NCI-H1417 (cell line): ENCODE data around the gene LYL1.
"Not testable (repeated sequence)": the region's sequence is repeated elsewhere in the genome, so short reads cannot be mapped to it uniquely, and the experiment has no call there.

Source experiments
- DNase-seq, 3 experiments: peaks; one replicate each; lab custom pipeline; 2025; lab: John Stamatoyannopoulos, UW

LYL1 gene

DNA sequence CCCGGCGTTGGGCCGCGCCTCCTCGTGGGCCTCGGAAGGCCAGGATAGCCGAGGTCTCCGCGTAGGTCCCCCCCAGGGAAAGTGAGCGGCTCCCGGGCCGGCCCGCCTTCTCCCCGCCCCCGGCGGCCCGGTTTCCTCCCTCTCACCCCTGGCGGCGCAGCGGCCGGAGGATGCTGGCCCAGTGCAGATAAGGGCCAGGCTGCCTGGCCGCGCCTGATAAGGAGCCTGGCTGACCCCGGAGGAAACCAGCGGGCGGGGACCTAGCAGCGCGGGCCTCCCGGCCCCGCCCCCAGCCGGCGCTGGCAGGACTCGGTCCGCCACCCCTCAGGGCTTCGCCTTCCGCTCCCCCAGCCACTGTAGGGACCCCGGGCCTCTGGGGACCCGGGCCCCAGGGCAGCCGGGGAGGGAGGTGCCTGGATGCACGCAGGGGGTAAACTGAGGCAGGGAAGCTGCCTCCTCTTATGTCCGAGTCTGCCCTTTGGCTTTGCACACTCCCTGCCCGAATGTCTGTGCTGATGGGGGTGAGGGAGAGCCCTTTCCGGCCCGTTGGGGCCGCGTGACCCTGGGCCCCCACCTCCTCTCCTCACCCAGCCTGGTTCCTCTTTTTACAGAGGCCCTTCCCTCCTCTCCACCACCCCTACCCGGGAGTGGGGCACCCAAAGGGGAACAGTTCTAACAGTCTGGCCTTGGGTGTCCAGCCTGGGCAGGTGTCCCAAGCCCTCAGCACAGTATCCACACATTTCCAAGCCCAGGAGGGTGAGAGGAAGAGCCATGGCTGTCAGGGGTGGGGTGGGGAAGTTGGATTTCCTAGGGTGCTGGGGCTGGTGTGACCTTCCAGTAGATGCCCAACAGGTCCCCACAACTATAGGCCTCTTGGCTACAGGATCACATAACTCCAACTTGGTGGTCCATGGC lies at the start of gene LYL1:
LYL1 (minus strand) TSS at position 193 of the 915 bp plus-strand sequence. CDS start 1,687 bp downstream, outside the sequence.
- no peak for DNase-seq

DNA sequence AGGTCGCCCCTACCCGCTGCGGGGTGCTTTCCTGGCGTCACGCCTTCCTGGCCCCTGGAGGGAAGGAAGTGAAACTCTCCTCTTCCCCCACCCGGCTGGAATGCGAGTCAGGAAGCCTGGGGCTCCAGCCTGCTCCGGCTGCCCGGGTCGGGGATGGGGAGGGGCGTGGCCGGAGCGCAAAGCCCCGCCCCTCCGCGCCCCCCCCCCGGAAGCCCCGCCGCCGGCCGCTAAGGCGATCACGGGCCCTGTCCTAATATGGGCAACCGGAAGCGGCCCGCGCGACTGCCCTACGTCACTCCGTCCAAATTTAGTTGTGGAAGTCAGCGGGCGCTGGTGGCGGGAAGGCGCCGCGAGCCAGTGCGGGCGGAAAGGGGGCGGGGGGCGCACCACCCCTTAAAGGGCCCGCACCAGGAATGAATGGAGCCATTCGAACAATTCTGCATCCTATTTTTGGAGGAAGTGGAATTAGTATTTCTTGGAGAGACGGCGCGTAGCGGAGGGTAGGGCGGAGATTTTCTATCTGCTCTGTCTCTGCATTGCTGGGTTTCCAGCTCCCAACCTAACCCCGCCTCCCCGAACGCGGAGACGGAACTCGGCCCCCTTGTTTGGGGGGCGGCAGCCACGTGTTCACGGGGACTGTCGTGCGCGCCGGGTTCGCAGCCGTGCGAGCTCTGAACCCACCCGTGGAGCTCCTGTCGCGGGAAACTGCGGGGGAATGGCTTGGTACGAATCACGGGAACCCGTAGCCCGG lies 49.1 kb upstream of the LYL1 start:
- peak; percentile 89 to 99 (median 98) for DNase-seq

DNA sequence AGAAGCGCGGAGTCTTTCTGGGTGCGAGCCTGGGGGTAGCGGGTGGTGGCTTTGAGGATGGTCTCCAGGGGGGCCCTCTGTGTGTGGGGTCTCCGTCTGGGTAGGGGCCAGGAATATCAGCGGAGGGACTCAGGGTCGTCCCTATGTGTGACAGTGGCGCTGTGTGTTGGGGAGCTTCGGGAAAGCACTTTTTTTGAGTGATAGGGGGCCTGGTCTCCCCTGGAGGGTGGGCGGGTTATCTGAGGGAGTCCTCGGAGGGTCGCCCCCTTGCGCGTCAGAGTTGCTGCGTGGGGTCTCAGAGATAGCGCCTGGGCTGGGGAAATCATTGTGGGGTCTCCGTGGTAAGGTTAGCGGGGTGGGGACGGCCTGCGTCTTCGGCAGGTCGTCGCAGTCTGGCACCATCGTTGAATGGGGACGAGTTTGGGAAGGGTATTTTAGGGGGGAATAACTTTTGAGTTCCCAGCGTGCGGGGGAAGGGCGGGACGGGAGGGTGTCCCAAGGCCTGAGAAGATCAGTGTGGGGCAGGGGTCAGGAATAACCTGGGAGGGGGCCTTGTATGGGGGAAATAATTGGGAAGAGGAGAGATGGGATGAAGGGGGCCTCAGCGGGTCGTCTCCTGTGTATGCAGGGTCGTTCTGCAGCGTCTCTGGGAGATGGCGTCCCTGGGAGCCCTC lies 48.4 kb upstream of the LYL1 start:
- DNase-seq, result peak in 1 of 3 experiments; percentile 59

DNA sequence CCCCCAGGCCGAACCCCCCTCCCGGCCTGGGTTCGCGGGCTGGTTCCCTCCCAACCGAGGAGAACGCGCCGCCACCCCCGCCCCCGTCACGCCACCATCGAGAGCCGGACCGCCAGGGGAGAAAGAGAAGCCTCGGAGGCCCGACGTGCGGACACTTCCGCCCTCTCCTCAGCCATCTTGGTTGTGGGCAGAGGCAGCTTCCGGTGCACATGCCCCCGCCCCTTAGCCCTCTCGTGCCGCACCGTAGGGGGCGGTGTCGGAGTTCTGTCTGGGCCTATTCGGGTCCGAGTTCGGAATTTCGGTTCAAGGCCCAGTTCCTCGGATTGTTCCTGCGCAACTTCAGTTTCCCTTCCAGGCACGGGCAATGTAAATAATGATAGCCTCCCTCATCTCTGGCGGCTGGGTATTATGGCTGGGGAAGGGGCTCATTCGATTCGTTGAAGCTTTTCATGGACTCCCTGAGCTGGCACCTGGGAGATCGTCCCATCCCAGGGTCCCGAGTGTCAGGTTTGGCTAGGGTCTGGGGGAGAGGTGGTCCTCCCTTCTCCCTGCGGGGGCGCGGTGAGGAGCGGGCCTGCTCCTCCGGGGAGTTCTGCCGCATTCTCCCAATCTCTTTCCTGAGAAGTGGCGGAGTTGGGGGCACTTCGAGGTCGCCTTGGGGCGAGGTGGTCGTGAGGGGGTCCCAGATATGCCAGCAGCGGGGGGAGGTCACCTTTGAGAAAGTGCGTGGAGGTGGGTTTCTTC lies 47.7 kb upstream of the LYL1 start, which contains the start of the genes IER2 and STX10:
IER2 (plus strand) TSS at position 225 of the 744 bp plus-strand sequence. CDS start 2,776 bp downstream, outside the sequence.
STX10 (minus strand) TSS at position 189 of the 744 bp plus-strand sequence. CDS start 202 bp downstream, outside the sequence.
- peak; percentile 78 to 95 (median 94) for DNase-seq

DNA sequence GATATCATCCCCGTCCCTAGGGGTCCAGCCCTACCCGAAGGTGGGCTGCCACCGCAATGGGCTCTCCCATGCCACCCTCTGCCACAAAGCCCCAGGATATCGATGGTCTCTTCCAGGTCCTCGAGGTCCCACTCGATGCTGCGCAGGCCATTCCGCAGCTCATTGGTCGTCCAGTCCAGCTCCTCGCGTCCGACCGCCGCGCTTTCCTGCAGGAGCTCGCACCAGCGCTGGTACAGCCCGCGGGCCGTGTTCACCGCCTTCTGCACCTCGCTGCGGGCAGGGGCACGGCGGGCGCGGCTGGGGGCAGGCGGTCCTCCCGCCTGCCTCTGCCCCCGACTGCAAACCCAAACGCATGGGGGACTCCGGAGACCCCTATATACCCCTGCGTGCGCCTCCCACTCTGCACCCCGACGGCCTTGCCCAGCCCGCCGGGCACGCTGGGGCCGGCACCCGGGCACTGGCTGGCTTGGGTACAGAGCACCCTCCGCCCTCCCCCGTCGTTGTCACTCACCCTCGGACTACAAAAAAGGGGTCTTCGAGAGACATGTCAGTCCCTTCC lies 47.0 kb upstream of the LYL1 start:
- peak; percentile 15 to 86 (median 83) for DNase-seq

DNA sequence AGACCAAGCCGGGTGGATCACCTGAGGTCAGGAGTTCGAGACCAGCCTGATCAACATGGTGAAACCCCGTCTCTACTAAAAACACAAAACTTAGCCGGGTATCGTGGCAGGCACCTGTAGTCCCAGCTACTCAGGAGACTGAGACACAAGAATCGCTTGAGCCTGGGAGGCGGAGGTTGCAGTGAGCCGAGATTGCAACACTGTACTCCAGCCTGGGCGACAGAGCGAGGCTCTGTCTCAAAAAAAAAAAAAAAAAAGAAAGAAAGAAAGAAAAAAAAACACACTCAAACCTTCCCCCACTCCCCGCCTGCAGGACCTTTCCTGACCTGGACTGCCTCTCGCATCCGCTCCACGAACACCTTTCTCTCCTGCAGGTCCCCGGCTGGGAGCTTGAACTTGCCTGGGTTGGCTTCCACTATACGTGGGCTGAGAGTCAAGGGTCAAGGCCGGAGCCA lies 46.5 kb upstream of the LYL1 start:
- not testable (repeated sequence) for DNase-seq

DNA sequence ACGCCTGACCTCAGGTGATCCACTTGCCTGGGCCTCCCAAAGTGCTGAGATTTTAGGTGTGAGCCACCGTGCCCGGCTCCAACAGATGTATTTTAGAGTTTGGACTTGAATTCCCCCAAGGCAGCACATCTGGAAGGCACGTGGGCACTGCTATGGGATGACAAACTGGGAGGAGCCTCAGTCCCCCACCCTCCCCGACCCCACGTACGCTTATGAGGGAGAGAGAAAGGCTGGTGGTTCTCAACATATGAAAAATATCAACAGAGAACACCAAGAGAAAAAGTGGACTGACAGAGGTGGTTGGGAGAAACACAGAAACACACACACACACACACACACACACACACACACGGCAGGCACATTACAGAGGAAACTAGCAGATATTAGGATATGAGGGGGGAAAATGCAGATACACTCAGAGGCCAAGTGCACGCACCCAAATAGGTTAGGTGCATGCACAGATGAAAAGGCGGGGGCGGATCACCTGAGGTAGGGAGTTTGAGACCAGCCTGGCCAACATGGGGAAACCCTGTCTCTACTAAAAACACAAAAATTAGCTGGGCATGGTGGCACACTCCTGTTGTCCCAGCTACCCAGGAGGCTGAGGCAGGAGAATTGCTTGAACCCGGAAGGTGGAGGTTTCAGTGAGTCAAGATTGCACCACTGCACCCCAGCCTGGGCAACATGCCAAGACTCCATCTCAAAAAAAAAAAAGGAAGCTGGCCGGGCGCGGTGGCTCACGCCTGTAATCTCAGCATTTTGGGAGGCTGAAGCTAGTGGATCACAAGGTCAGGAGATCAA lies 44.3 kb upstream of the LYL1 start:
- no peak for DNase-seq

DNA sequence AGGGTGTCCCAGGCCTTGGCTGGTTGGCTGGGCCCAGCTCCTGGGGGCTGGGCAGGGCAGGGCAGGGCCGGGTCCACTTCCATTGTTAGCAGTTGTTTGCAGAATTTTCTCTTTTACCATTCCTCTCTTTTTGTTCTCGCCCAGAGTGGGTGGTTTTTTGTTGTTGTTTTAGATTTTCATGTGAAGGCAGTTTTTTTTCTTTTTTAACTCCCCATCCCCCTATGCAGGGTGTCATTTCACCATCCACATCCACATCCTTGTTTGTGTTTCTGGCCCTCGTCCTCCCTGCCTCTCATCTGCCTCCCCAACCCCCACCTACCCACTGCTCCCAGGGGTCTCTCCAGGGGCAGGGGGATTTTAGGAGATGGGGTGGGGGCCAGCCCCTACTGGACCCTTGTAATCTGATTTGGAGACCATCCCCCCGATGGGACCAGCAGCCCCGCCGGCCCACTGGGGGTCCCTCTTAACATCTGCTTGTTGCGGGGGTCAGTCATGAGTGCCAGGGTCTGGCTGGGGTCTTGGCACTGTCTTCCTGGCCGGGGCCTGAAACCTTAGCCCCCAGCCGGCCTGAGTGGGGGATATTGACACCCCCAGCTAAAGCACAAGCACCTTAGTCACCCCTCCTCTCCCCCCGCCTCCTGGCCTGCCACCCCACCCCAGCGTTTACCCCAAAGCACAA lies 37.1 kb upstream of the LYL1 start:
- no peak for DNase-seq

DNA sequence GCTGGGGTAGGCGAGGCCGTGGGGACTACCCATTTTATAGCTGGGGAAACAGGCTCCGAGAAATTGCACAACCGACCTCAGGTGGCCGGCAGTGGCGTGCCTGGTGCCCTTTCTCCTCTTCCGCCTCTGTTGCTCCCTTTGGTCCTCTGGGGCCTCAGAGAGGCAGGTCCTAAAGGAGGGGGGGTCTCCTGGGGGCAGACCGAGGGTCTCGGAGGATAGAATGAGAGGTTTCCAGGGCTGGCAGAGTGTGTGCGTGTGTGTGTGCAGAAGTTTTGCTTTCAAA lies 36.2 kb upstream of the LYL1 start:
- no peak for DNase-seq

DNA sequence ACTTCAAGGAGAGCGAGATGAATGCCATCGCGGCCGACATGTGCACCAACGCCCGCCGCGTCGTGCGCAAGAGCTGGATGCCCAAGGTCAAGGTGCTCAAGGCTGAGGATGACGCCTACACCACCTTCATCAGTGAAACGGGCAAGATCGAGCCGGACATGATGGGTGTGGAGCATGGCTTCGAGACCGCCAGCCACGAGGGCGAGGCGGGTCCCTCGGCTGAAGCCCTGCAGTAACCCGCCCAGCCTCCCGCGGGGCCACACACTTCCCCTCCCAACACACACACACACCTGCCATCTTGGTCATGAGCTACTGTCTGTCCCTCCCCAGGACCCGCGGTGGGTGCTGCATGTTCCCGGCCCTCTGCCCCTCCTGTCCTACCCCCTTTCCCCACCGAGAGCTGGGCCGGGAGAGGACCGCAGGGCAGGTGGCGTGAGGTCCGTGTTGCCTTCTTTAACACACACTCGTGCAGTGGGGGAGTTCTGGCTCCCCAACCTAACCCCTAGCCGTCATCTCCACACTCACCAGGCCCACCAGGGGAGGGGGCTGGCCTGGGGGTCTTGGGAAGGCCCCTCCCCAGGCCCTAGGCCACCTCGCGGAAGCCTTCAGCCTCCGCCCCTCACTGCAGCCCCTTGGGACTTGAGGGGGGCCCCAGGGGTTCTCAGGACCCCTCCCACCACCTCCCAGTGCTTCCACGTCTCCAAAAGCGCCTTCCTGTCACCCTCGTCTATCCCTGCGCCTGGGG lies 35.7 kb upstream of the LYL1 start:
- DNase-seq, result no peak

DNA sequence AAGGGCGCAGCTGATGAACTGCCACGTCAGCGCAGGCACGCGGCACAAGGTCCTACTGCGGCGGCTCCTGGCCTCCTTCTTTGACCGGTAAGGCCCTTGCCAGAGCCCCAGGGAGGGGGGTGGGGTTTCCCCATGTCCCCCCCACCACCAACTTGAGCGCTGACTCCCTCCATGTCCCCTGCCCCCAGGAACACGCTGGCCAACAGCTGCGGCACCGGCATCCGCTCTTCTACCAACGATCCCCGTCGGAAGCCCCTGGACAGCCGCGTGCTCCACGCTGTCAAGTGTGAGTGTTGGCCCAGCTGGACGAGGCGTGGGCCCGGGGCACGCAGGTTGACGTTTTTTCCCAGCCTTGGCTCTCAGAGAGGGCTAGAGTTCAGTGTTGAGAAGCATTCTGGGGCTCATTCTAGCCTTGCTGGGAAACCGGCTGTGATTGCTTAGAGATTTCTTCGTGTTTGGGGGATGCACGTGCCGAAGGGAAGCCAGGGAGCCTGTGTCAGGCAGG lies 34.7 kb upstream of the LYL1 start:
- DNase-seq, result no peak

DNA sequence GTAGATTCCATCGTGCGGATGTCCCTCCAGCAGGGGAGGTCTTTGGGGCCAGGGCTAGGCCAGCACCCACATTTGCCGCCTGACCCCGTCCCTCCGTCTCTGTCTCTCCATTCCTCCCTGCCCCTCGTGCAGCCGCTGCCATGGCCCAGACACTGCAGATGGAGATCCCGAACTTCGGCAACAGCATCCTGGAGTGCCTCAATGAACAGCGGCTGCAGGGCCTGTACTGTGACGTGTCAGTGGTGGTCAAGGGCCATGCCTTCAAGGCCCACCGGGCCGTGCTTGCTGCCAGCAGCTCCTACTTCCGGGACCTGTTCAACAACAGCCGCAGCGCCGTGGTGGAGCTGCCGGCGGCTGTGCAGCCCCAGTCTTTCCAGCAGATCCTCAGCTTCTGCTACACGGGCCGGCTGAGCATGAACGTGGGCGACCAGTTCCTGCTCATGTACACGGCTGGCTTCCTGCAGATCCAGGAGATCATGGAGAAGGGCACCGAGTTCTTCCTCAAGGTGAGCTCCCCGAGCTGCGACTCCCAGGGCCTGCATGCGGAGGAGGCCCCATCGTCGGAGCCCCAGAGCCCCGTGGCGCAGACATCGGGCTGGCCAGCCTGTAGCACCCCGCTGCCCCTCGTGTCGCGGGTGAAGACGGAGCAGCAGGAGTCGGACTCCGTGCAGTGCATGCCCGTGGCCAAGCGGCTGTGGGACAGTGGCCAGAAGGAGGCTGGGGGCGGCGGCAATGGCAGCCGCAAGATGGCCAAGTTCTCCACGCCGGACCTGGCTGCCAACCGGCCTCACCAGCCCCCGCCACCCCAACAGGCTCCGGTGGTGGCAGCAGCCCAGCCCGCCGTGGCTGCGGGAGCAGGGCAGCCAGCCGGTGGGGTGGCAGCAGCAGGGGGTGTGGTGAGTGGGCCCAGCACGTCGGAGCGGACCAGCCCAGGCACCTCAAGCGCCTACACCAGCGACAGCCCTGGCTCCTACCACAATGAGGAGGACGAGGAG lies 32.7 kb upstream of the LYL1 start:
- DNase-seq, result no peak

DNA sequence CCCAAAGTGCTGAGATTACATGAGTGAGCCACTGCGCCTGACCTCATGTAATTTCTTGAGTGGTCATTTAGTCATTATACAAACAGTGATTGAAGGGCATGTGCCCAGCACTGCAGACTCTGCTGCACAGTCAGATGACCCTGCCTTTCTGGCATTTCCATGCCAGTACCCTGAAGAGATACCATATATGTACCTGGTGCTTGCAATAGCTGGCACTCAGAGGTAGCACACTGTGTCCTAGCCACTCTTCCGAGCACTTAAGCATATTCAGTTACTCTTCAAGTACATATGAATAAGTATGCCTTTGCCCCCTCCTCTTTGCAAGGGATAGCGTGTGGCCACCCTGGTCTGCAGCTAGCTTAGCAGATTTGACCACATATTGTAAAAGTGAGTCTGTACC lies 32.0 kb upstream of the LYL1 start:
- no peak for DNase-seq

DNA sequence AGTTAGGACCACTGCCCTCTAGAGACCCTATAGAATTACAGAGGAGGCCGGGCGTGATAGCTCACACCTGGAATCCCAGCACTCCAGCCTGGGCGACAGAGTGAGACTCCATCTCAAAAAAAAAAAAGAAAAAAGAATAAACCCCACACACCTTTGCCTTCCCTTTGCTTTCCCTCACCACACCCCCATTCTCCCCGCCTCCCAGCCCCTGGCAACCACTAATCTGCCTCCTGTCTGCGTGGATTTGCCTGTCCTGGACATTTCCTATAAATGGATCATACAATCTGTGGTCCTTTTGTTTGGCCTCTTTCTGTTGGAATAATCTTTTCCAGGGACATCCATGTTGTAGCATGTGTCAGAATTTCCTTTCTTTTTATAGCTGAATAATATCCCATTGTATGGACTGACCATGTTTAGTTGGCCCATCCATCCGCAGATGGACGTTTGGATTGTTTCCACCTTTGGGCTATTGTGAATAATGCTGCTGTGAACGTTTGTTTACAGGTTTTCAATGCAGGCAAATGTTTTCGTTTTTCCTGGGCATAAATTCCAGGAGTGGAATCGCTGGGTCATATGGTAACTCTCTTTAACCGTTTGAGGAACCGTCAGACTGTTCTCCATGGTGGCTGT lies 30.7 kb upstream of the LYL1 start:
- DNase-seq, result no peak

DNA sequence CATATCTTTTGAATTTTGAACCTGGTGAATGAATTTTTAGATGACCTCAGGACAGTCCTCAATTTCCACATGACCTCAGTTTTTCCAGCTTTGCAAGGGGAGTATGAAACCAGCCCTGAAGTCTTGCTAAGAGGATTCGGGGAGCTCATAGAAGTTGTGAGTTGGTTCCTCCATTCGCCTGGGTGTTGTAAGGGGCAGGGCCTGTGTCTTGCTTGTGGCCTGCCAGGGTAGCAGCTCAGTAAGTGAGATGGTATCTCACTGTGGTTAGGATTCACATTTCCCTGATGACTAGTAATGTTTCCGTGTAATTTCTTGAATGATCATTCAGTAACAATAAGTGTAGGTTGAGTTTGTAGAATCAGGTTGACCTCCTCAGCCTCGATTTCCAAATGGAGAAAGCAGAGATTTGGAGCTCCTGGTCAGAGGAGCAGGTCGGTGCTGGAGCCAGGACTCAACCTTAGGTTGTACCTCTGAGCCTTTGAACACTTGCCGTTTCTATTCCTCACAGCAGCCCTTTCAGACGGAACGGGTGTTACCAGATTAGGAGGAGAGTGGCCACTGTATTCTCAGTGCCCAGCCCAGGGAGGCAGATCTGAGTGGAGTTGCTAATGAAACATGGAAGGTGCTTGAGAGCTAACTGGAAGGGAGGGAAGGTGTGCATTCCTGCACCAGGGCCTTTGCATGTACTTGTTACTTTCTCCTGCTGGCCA lies 30.0 kb upstream of the LYL1 start:
- DNase-seq, result no peak

DNA sequence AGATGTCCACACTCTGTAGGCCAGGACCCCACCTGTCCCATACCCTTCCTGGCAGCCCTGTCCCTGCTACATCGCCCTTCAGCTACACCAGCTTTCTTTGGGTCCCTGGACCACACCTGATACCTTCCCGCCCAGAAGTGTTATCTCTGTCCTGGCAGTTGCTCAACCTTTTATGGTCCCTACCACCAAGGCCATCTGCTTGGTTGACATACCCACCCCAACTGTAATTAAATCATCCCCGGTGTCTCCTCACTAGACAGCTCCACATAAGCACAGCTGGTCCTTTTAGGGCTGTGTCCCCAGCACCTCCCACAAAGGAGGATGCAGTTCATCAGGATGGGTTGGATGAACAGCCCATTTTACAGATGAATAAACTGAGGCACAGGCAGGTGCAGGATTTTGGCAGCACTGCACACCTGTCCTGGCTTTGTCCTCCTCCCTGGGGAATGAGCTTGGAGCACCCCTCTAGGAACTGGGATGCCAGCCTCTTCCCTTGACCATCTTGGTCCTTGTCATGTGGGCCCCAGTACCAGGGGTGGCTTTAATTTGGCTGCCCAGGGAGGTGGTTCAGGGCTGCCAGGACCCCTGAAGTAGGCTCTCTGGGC lies 28.3 kb upstream of the LYL1 start:
- DNase-seq, result no peak
